OCI-LY3 (cell line): ENCODE data around the gene SLC24A5.

Source experiments
- CTCF ChIP-seq: fragments of 200-600, 300-600 bp; sonication (generic); IDR thresholded peaks from 2 replicates; pipeline ENCODE4 v1.5.1; 2014; ENCODE audit warnings: antibody characterized with exemption, low read length, low read depth
- EZH2phosphoT487 ChIP-seq: fragments of 200-600 bp; shearing (Covaris generic); IDR thresholded peaks from 2 replicates; pipeline ENCODE4 v1.6.1; 2018; ENCODE audit warnings: antibody characterized with exemption, mixed run types, low read depth

GRCh38 chr15:48120745-48121144 lies at the start of gene SLC24A5:
- TF ChIP-seq CTCF, result no peak
- no peak for TF ChIP-seq EZH2phosphoT487
